OCI-LY7 (cell line): Measurements from ENCODE around the gene PPIG. TPM values are rescaled to one million over a fixed set of nuclear protein-coding genes. Genes with fewer than 3 reads are reported as not detected.

Experiments used
- BruUV-seq: library from RNA; stranded (reverse); fragments of 400-500 nt; replicated peaks from 2 replicates; lab custom pipeline; 2021; lab: Mats Ljungman, UMichigan
- CTCF ChIA-PET: fragments of 300-600 bp; sonication (Branson Sonifier 250); formaldehyde crosslinking; loops from one replicate; lab custom pipeline; 2022; ENCODE audit warnings: antibody characterized with exemption; ENCODE audit not compliant: unreplicated experiment; lab: Charles Lee
- POLR2A ChIA-PET: fragments of 300-600 bp; sonication (Branson Sonifier 250); formaldehyde crosslinking; loops from one replicate; lab custom pipeline; 2022; ENCODE audit warnings: antibody characterized with exemption; lab: Charles Lee
- DNase-seq: peaks from one replicate; pipeline ENCODE4 v3.0.0-alpha.2; 2015; ENCODE audit warnings: low spot score
- H2AFZ ChIP-seq: fragments of 200-600 bp; sonication (generic), shearing (Covaris generic); 2 replicates; pipeline ENCODE4 v1.6.1; 2014; ENCODE audit warnings: mild to moderate bottlenecking, antibody characterized with exemption, low read length, moderate library complexity
- H3K27ac ChIP-seq: fragments of 200-600 bp; sonication (generic); 2 replicates; pipeline ENCODE4 v1.5.1; 2014; ENCODE audit warnings: mixed run types, low read depth, mild to moderate bottlenecking, moderate library complexity, low read length, inconsistent platforms; ENCODE audit not compliant: poor library complexity, severe bottlenecking
- H3K36me3 ChIP-seq: fragments of 200-600 bp; sonication (generic); 2 replicates; pipeline ENCODE4 v1.6.1; 2014; ENCODE audit warnings: mild to moderate bottlenecking, antibody characterized with exemption, low read length, moderate library complexity, mixed read lengths; ENCODE audit not compliant: insufficient read depth
- H3K4me1 ChIP-seq: fragments of 200-600 bp; sonication (generic); 2 replicates; pipeline ENCODE4 v1.5.1; 2014; ENCODE audit warnings: mild to moderate bottlenecking, low read length; ENCODE audit not compliant: insufficient read depth, poor library complexity, severe bottlenecking
- H3K4me2 ChIP-seq: fragments of 200-600 bp; sonication (generic); 2 replicates; pipeline ENCODE4 v1.6.1; 2014; ENCODE audit warnings: mild to moderate bottlenecking, low read length
- H3K4me3 ChIP-seq: fragments of 200-600 bp; sonication (generic); 2 replicates; pipeline ENCODE4 v1.5.1; 2014; ENCODE audit warnings: mild to moderate bottlenecking, low read depth, low read length; ENCODE audit not compliant: poor library complexity, severe bottlenecking
- H3K79me2 ChIP-seq: fragments of 200-600 bp; sonication (generic); 2 replicates; pipeline ENCODE4 v1.6.1; 2016; ENCODE audit warnings: low read depth, mild to moderate bottlenecking, low read length, moderate library complexity, mixed read lengths; ENCODE audit not compliant: insufficient read depth
- H3K9me2 ChIP-seq: fragments of 200-600 bp; sonication (generic); 2 replicates; pipeline ENCODE4 v1.6.1; 2016; ENCODE audit warnings: mild to moderate bottlenecking, low read length, mixed read lengths; ENCODE audit not compliant: insufficient read depth
- H3K9me3 ChIP-seq: fragments of 200-600 bp; sonication (generic); 2 replicates; pipeline ENCODE4 v1.6.1; 2014; ENCODE audit warnings: mild to moderate bottlenecking, mixed run types, low read length, mixed read lengths
- H4K20me1 ChIP-seq: fragments of 200-600 bp; sonication (generic); 2 replicates; pipeline ENCODE4 v1.6.1; 2014; ENCODE audit warnings: mild to moderate bottlenecking, antibody characterized with exemption, low read length, moderate library complexity, mixed read lengths; ENCODE audit not compliant: insufficient read depth
- CTCF ChIP-seq: fragments of 200-600 bp; sonication (generic); conservative IDR thresholded peaks from 2 replicates; pipeline ENCODE4 v1.5.1; 2014; ENCODE audit warnings: mild to moderate bottlenecking, antibody characterized with exemption, low read length, moderate library complexity, mixed read lengths
- EZH2phosphoT487 ChIP-seq: fragments of 200-600 bp; sonication (generic); IDR thresholded peaks from 2 replicates; pipeline ENCODE4 v1.6.1; 2018; ENCODE audit warnings: low read depth, borderline replicate concordance, mild to moderate bottlenecking, mixed run types, antibody characterized with exemption, low read length, moderate library complexity, mixed read lengths
- intact Hi-C: fragments of 100-400 bp; cut with micrococcal nuclease; formaldehyde crosslinking; loops from one replicate; pipeline ENCODE4 v1.10.0; 2022; ENCODE audit not compliant: unreplicated experiment
- total RNA-seq, 2 experiments: library from RNA; depleted of rRNA in 1 of 2; stranded (reverse); fragments of >200 nt in 1 of 2; shearing (Covaris generic) in 1 of 2; gene quantifications; 2 replicates each; pipeline ENCODE4 v1.2.3, GENCODE V29; 2014 to 2022

The PPIG gene
- total RNA-seq, 2 experiments from 2014 or later: 33.5 to 65.7 TPM

DNA sequence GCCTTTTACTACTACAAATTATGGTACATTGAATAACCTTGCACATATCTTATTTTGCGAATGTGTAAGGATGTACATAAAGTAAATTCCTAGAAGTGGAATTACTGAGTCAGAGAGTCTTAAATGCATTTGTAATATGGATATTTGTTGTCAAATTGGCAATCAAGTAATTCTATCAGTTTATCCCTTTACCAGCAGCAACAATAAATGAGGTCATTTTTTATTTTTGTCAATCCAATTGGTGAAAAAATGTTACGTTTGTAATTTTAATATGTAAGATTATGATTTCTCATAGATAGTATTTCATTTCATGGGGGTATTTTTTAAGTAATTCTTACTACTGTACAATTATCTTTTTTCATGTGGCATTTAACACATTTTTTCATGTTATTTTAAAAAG is 14.8 kb downstream of the PPIG start:
- intact Hi-C loops: no loop called here
- CTCF ChIA-PET: no interaction called here
- TF ChIP-seq EZH2phosphoT487 (no peak), CTCF (no peak)
- Histone ChIP-seq H3K4me3 (no peak overlapping the region), H3K4me2 (no peak overlapping the region), H3K79me2 (peaks cover 100% of the 10 kb centered on the region), H3K4me1 (no peaks in the 10 kb centered on the region), H3K27ac (no peak overlapping the region), H4K20me1 (peaks cover 21% of the 10 kb centered on the region), H3K9me3 (no peaks in the 10 kb centered on the region; the same call in 1 of the 2 replicates), H3K9me2 (no peaks in the 10 kb centered on the region), H3K36me3 (peaks cover 30% of the 10 kb centered on the region), H2AFZ (no peak overlapping the region)
- POLR2A ChIA-PET: interaction anchor here (0.5 to 1.2 kb wide), 4 partner anchors 14 to 1208 kb away, joined by 3 to 4 read pairs (median 3); partner anchors contain the start of gene FASTKD1
- no peak for DNase-seq
- no TSS peak for BruUV-seq

GRCh38 chr2:169599568-169599967 is 15.4 kb downstream of the PPIG start:
- Histone ChIP-seq H3K4me1 (no peaks in the 10 kb centered on the region), H3K36me3 (peaks cover 31% of the 10 kb centered on the region), H4K20me1 (peaks cover 21% of the 10 kb centered on the region), H3K27ac (no peak overlapping the region), H3K4me3 (no peak overlapping the region), H3K79me2 (peaks cover 97% of the 10 kb centered on the region), H2AFZ (no peak overlapping the region), H3K9me3 (no peaks in the 10 kb centered on the region), H3K4me2 (no peak overlapping the region), H3K9me2 (no peaks in the 10 kb centered on the region)
- ChIA-PET CTCF (no interaction called here), POLR2A (interaction anchor here (0.5 to 1.2 kb wide), 5 partner anchors 14 to 1208 kb away, joined by 3 to 4 read pairs (median 3); partner anchors contain the start of gene FASTKD1)
- intact Hi-C loops: no loop called here
- DNase-seq: no peak
- no peak for TF ChIP-seq CTCF
- no peak for TF ChIP-seq EZH2phosphoT487
- BruUV-seq: no TSS peak

DNA sequence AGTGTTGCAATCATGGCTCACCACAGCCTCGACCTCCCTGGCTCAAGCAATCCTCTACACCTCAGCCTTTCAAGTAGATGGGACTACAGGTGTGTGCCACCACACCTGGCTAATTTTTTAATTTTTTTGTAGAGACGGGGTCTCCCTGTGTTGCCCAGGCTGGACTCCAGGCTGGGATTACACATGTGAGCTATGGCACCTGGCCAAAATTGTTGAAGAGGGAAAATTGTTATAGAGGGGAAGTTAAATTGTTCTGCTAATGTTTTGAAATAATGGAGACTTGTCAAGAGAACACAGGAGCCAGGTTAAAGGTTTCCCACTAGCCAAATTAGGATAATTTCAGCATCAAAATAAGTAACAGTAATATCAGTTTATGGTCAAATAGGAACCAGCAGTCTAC is 25.1 kb downstream of the PPIG start:
- peaks cover 99% of the 10 kb centered on the region for H3K36me3 ChIP-seq
- CTCF ChIA-PET: no interaction called here
- DNase-seq: no peak
- no peak overlapping the region for H3K4me2 ChIP-seq
- no peaks in the 10 kb centered on the region for H3K9me2 ChIP-seq
- H3K9me3 ChIP-seq: no peaks in the 10 kb centered on the region
- no peak for TF ChIP-seq EZH2phosphoT487
- TF ChIP-seq CTCF: no peak
- H3K27ac ChIP-seq: no peak overlapping the region
- H3K79me2 ChIP-seq: peaks cover 5% of the 10 kb centered on the region
- no peaks in the 10 kb centered on the region for H3K4me1 ChIP-seq
- no peak overlapping the region for H3K4me3 ChIP-seq
- no peak overlapping the region for H2AFZ ChIP-seq
- POLR2A ChIA-PET: no interaction called here
- BruUV-seq: no TSS peak
- intact Hi-C loops: no loop called here
- no peaks in the 10 kb centered on the region for H4K20me1 ChIP-seq
